ENCODE results near the gene INPP5A.

The INPP5A gene

DNA sequence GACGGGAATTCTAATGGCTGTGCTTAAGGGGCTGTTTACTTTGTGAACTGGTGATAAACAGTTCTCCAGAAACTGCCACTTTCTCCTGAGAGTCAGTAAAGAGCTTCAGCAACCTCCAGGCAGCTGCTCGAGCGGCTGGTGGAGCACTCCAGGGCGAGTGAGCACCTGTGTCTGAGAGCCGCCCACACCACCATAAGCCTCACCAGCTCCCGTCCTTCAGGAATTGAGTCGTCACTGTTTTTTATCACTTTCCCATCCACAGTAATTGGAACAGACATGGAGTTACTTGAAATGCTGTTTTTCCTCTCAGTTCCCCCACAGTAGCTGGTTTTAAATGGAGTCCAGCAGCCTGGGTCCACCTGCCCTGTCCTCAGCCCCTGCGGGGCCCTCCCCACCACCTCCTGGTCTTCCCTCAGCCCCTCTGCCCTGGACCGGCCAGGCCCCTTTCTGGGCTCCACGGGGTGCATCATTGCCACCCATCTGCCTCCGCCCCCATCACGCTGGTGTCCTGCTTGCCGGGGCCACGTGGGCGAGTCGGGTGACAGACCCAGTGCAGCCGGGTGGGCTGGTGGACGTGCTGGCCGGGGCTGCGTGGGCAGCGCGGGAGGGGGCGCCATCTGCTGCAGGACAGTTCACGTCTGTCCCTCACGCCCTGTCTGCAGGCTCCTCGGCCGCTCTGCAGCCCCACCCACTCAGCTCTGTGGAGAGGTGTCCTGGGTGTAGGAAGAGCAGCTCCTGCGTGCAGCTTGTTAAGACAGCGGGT lies 192.4 kb downstream of the INPP5A start:
- H3K27me3 ChIP-seq (replicated peaks; ENCODE audit: insufficient read depth, low read length) = no peaks in the 10 kb centered on the region
- no peaks in the 10 kb centered on the region for H3F3A ChIP-seq (ENCODE audit: insufficient read depth, low read length)
- H3K4me2 ChIP-seq (ENCODE audit: low read depth, low read length) = no peak overlapping the region
- no peak overlapping the region for H2AFZ ChIP-seq (ENCODE audit: low read length)
- H3K4me1 ChIP-seq (ENCODE audit: low read length) = no peaks in the 10 kb centered on the region
- TF ChIP-seq EZH2 (optimal IDR thresholded peaks at IDR 0.05; ENCODE audit: low read depth, low read length) (no peak), EZH2phosphoT487 (IDR thresholded peaks at IDR 0.05; ENCODE audit: low read length) (no peak)
- TF ChIP-seq, protein P1, sequence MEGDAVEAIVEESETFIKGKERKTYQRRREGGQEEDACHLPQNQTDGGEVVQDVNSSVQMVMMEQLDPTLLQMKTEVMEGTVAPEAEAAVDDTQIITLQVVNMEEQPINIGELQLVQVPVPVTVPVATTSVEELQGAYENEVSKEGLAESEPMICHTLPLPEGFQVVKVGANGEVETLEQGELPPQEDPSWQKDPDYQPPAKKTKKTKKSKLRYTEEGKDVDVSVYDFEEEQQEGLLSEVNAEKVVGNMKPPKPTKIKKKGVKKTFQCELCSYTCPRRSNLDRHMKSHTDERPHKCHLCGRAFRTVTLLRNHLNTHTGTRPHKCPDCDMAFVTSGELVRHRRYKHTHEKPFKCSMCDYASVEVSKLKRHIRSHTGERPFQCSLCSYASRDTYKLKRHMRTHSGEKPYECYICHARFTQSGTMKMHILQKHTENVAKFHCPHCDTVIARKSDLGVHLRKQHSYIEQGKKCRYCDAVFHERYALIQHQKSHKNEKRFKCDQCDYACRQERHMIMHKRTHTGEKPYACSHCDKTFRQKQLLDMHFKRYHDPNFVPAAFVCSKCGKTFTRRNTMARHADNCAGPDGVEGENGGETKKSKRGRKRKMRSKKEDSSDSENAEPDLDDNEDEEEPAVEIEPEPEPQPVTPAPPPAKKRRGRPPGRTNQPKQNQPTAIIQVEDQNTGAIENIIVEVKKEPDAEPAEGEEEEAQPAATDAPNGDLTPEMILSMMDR (IDR thresholded peaks at IDR 0.05; ENCODE audit: low read length) = no peak
- no peaks in the 10 kb centered on the region for H3K79me2 ChIP-seq (ENCODE audit: low read length)
- no peaks in the 10 kb centered on the region for H3K9me3 ChIP-seq (replicated peaks; ENCODE audit: insufficient read depth, low read length)
- no peaks in the 10 kb centered on the region for H3K36me3 ChIP-seq (replicated peaks; ENCODE audit: insufficient read depth, low read length)
- H4K20me1 ChIP-seq (ENCODE audit: insufficient read depth, low read length) = no peaks in the 10 kb centered on the region
- H3K9ac ChIP-seq (ENCODE audit: low read length) = no peak overlapping the region
- H3K9me2 ChIP-seq (replicated peaks; ENCODE audit: insufficient read depth, low read length) = no peaks in the 10 kb centered on the region
- no peak overlapping the region for H3K4me3 ChIP-seq (ENCODE audit: low read length)
- H3K27ac ChIP-seq (ENCODE audit: low read length) = no peak overlapping the region
- no peak for DNase-seq

DNA sequence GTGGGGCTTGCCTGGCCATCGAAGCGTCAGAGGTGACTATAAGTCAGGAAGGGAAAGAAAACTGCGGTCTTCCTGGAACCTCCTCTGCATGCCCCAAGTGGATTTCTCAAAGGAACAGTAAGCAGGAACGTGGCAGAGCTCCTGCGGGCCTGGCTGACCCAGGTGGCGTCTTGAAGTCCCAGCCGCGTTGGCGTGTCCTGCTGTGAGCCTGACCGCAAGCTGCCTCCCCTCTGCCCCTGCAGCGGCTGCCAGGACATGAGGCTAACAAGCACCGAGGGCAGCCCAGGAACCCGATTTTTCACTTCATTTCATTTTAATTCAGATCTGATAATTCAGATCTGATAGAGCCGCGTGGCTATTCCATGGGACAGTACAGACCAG lies 193.0 kb downstream of the INPP5A start:
- Histone ChIP-seq H3K27ac (ENCODE audit: low read length) (no peak overlapping the region), H3F3A (ENCODE audit: insufficient read depth, low read length) (no peaks in the 10 kb centered on the region), H3K4me2 (ENCODE audit: low read depth, low read length) (no peak overlapping the region), H3K4me3 (ENCODE audit: low read length) (no peak overlapping the region), H2AFZ (ENCODE audit: low read length) (no peak overlapping the region), H4K20me1 (ENCODE audit: insufficient read depth, low read length) (no peaks in the 10 kb centered on the region), H3K9me2 (replicated peaks; ENCODE audit: insufficient read depth, low read length) (no peaks in the 10 kb centered on the region), H3K79me2 (ENCODE audit: low read length) (no peaks in the 10 kb centered on the region), H3K9me3 (replicated peaks; ENCODE audit: insufficient read depth, low read length) (no peaks in the 10 kb centered on the region), H3K27me3 (replicated peaks; ENCODE audit: insufficient read depth, low read length) (no peaks in the 10 kb centered on the region), H3K4me1 (ENCODE audit: low read length) (no peaks in the 10 kb centered on the region), H3K9ac (ENCODE audit: low read length) (no peak overlapping the region), H3K36me3 (replicated peaks; ENCODE audit: insufficient read depth, low read length) (no peaks in the 10 kb centered on the region)
- DNase-seq = no peak
- TF ChIP-seq EZH2 (optimal IDR thresholded peaks at IDR 0.05; ENCODE audit: low read depth, low read length) (no peak), EZH2phosphoT487 (IDR thresholded peaks at IDR 0.05; ENCODE audit: low read length) (no peak)
- TF ChIP-seq, protein P1 (IDR thresholded peaks at IDR 0.05; ENCODE audit: low read length) = no peak

DNA sequence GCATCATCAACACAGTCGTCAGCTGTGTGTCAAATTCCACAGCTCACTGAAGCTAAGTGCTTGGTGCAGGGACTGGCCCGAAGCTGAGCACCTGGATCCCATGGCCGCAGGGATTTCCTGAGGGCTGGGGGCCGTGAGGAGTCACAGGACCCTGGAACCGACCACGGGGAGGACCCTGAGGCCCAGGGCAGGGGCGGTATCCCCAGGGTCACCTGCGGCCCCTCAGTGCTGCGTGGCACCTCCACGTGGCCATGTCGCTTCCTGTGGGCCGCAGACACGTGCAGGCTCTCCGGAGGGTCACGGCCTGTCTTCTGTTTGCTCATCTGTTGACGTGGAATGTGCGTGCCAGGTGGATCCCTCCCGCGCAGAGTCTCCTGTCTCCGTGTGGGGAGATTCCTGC lies 194.9 kb downstream of the INPP5A start:
- no peak overlapping the region for H3K4me2 ChIP-seq (ENCODE audit: low read depth, low read length)
- TF ChIP-seq, protein P1 (IDR thresholded peaks at IDR 0.05; ENCODE audit: low read length) = no peak
- TF ChIP-seq EZH2 (optimal IDR thresholded peaks at IDR 0.05; ENCODE audit: low read depth, low read length) = no peak
- no peak for TF ChIP-seq EZH2phosphoT487 (IDR thresholded peaks at IDR 0.05; ENCODE audit: low read length)
- no peaks in the 10 kb centered on the region for H3K9me2 ChIP-seq (replicated peaks; ENCODE audit: insufficient read depth, low read length)
- H3F3A ChIP-seq (ENCODE audit: insufficient read depth, low read length) = no peaks in the 10 kb centered on the region
- no peaks in the 10 kb centered on the region for H3K27me3 ChIP-seq (replicated peaks; ENCODE audit: insufficient read depth, low read length)
- H3K4me3 ChIP-seq (ENCODE audit: low read length) = no peak overlapping the region
- H3K9ac ChIP-seq (ENCODE audit: low read length) = no peak overlapping the region
- no peak overlapping the region for H3K27ac ChIP-seq (ENCODE audit: low read length)
- H3K79me2 ChIP-seq (ENCODE audit: low read length) = no peaks in the 10 kb centered on the region
- no peak overlapping the region for H2AFZ ChIP-seq (ENCODE audit: low read length)
- no peaks in the 10 kb centered on the region for H3K36me3 ChIP-seq (replicated peaks; ENCODE audit: insufficient read depth, low read length)
- no peaks in the 10 kb centered on the region for H3K4me1 ChIP-seq (ENCODE audit: low read length)
- H4K20me1 ChIP-seq (ENCODE audit: insufficient read depth, low read length) = no peaks in the 10 kb centered on the region
- no peak for DNase-seq
- H3K9me3 ChIP-seq (replicated peaks; ENCODE audit: insufficient read depth, low read length) = no peaks in the 10 kb centered on the region
